HEK293T (cell line): Measurements from ENCODE around the gene OR10T2.
"Not testable (repeated sequence)": the region's sequence is repeated elsewhere in the genome, so short reads cannot be mapped to it uniquely, and the experiment has no call there.

ENCODE experiments used
- CTCF ChIA-PET: fragments of 350-600 bp; formaldehyde crosslinking; extraction: SDS; loops from one replicate; lab custom pipeline; 2021; ENCODE audit warnings: antibody characterized with exemption, inconsistent platforms; lab: Yijun Ruan, JAX
- POLR2A ChIA-PET: fragments of 350-600 bp; formaldehyde crosslinking; extraction: SDS; loops from one replicate; lab custom pipeline; 2020; ENCODE audit warnings: antibody characterized with exemption, inconsistent platforms; lab: Yijun Ruan, JAX
- DNase-seq: peaks from one replicate; pipeline ENCODE4 v3.0.0; 2012; ENCODE audit warnings: mixed read lengths; ENCODE audit errors: extremely low spot score
- ARNT ChIP-seq: fragments of 450-650 bp; IDR thresholded peaks from 2 replicates; pipeline ENCODE4 v1.6.1; 2017; ENCODE audit warnings: mild to moderate bottlenecking
- BHLHE40 ChIP-seq: fragments of 450-650 bp; IDR thresholded peaks from 2 replicates; pipeline ENCODE4 v1.6.1; 2016; ENCODE audit warnings: mild to moderate bottlenecking, moderate library complexity, borderline replicate concordance
- CTBP1 ChIP-seq: fragments of 450-650 bp; IDR thresholded peaks from 2 replicates; pipeline ENCODE4 v1.6.1; 2016; ENCODE audit warnings: borderline replicate concordance
- ELF4 ChIP-seq: fragments of 450-650 bp; IDR thresholded peaks from 2 replicates; pipeline ENCODE4 v1.6.1; 2017; ENCODE audit warnings: antibody characterized with exemption
- FOXA1 ChIP-seq: fragments of 450-650 bp; IDR thresholded peaks from 2 replicates; pipeline ENCODE4 v1.6.1; 2016; ENCODE audit warnings: mild to moderate bottlenecking
- FOXK2 ChIP-seq: fragments of 450-650 bp; IDR thresholded peaks from 2 replicates; pipeline ENCODE4 v1.6.1; 2016; ENCODE audit warnings: mild to moderate bottlenecking
- FOXM1 ChIP-seq: fragments of 450-650 bp; IDR thresholded peaks from 2 replicates; pipeline ENCODE4 v1.6.1; 2017; ENCODE audit warnings: mild to moderate bottlenecking, borderline replicate concordance
- HDGF ChIP-seq: fragments of 450-650 bp; IDR thresholded peaks from 2 replicates; pipeline ENCODE4 v1.6.1; 2017; ENCODE audit warnings: antibody characterized with exemption, borderline replicate concordance
- L3MBTL2 ChIP-seq: fragments of 450-650 bp; conservative IDR thresholded peaks from 2 replicates; pipeline ENCODE4 v1.6.1; 2016; ENCODE audit warnings: mild to moderate bottlenecking
- LEF1 ChIP-seq: fragments of 450-650 bp; IDR thresholded peaks from 2 replicates; pipeline ENCODE4 v1.6.1; 2017; ENCODE audit warnings: mild to moderate bottlenecking, borderline replicate concordance
- NFRKB ChIP-seq: fragments of 450-650 bp; IDR thresholded peaks from 2 replicates; pipeline ENCODE4 v1.6.1; 2016; ENCODE audit warnings: mild to moderate bottlenecking, moderate library complexity
- SP1 ChIP-seq: fragments of 450-650 bp; IDR thresholded peaks from 2 replicates; pipeline ENCODE4 v1.6.1; 2017
- SUZ12 ChIP-seq: fragments of 450-650 bp; IDR thresholded peaks from 2 replicates; pipeline ENCODE4 v1.6.1; 2016; ENCODE audit warnings: mild to moderate bottlenecking
- TARDBP ChIP-seq: fragments of 450-650 bp; IDR thresholded peaks from 2 replicates; pipeline ENCODE4 v1.6.1; 2016
- ZNF384 ChIP-seq: fragments of 450-650 bp; IDR thresholded peaks from 2 replicates; pipeline ENCODE4 v1.6.1; 2016
- TF ChIP-seq, protein P1 (sequence below): fragments of 450-650 bp; IDR thresholded peaks from 2 replicates; pipeline ENCODE4 v1.6.1; 2016

Gene OR10T2, protein sequence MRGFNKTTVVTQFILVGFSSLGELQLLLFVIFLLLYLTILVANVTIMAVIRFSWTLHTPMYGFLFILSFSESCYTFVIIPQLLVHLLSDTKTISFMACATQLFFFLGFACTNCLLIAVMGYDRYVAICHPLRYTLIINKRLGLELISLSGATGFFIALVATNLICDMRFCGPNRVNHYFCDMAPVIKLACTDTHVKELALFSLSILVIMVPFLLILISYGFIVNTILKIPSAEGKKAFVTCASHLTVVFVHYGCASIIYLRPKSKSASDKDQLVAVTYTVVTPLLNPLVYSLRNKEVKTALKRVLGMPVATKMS

DNA sequence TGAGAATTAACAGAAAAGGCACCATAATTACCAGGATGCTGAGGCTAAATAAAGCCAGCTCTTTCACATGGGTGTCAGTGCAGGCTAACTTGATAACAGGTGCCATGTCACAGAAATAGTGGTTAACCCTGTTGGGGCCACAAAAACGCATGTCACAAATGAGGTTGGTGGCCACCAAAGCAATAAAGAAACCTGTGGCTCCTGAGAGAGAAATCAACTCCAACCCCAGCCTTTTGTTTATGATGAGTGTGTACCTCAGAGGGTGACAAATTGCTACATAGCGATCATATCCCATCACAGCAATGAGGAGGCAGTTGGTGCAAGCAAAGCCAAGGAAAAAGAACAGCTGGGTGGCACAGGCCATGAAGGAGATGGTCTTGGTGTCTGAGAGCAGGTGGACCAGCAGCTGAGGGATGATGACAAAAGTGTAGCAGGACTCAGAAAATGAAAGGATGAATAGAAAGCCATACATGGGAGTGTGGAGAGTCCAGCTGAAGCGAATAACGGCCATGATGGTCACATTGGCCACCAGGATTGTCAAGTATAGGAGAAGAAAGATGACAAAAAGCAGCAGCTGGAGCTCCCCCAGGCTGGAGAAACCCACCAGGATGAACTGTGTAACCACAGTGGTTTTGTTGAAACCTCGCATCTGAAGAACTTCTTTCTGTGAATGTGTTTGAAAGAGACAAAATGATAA is at the start of gene OR10T2:
Gene OR10T2, minus strand, starts transcription at position 649 of the 697 bp plus-strand sequence. Its CDS starts 0 bp downstream, at position 649.
- TF ChIP-seq HDGF = no peak
- no peak for TF ChIP-seq CTBP1
- no peak for TF ChIP-seq LEF1
- TF ChIP-seq ELF4 = no peak
- TF ChIP-seq TARDBP = no peak
- no peak for TF ChIP-seq FOXK2
- no peak for TF ChIP-seq FOXA1
- no peak for TF ChIP-seq SP1
- TF ChIP-seq NFRKB = no peak
- no peak for TF ChIP-seq L3MBTL2
- no peak for TF ChIP-seq ARNT
- no peak for TF ChIP-seq SUZ12
- no peak for TF ChIP-seq BHLHE40
- TF ChIP-seq ZNF384 = no peak
- no peak for TF ChIP-seq FOXM1
- DNase-seq = no peak
- ChIA-PET CTCF (no interaction called here), POLR2A (no interaction called here)

DNA sequence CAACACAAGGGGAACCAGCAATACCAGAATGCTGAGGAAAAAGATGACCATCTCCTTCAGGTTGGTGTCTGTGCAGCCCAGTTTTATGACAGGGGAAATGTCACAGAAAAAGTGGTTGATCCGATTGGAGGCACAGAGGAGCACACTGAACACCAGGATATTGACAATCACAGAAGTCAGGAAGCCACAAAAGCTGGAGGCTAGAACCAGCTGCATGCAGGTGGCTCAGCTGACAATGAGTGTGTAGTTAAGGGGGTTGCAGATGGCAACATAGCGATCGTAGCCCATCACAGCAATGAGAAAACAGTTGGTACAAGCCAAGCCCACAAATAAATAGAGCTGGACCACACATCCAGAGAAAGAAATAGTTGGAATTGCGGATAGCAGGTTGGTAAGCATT is 46.1 kb upstream of the OR10T2 start:
- ChIA-PET POLR2A (no interaction called here), CTCF (no interaction called here)
- TF ChIP-seq ZNF384 (no peak), FOXA1 (no peak), TARDBP (no peak), ELF4 (no peak), NFRKB (no peak), BHLHE40 (no peak), FOXK2 (no peak), LEF1 (no peak), ARNT (no peak), CTBP1 (no peak), FOXM1 (no peak)
- TF ChIP-seq, protein P1, sequence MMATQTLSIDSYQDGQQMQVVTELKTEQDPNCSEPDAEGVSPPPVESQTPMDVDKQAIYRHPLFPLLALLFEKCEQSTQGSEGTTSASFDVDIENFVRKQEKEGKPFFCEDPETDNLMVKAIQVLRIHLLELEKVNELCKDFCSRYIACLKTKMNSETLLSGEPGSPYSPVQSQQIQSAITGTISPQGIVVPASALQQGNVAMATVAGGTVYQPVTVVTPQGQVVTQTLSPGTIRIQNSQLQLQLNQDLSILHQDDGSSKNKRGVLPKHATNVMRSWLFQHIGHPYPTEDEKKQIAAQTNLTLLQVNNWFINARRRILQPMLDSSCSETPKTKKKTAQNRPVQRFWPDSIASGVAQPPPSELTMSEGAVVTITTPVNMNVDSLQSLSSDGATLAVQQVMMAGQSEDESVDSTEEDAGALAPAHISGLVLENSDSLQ = no peak
- DNase-seq = no peak

DNA sequence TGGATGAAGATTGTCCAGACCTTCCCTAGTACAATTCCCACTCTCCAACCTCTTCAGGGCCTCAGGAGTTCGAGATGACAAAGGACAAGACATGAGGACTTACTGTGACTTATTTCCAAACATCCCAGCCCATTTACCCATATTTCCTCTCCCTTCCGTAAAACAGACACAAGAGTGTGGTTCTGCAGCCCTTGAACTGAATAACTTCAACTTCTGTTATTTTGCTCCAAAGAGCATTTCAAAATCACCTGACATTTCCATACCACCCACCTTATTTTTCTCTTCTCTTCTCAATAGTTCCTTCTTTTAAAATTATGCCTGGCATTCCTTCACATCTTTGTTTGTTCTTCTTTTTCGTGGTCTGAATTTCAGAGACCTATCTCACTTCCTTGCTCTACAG is 35.5 kb upstream of the OR10T2 start:
- ChIA-PET CTCF (no interaction called here), POLR2A (no interaction called here)
- TF ChIP-seq SP1 = no peak
- TF ChIP-seq FOXM1 = no peak
- TF ChIP-seq SUZ12 = no peak
- no peak for TF ChIP-seq HDGF
- no peak for TF ChIP-seq ZNF384
- TF ChIP-seq ARNT = no peak
- TF ChIP-seq FOXK2 = no peak
- no peak for TF ChIP-seq LEF1
- no peak for TF ChIP-seq L3MBTL2
- TF ChIP-seq ELF4 = no peak
- no peak for TF ChIP-seq FOXA1
- no peak for TF ChIP-seq NFRKB
- TF ChIP-seq, protein P1 = no peak
- no peak for TF ChIP-seq BHLHE40
- no peak for TF ChIP-seq TARDBP
- no peak for TF ChIP-seq CTBP1
- DNase-seq = no peak

DNA sequence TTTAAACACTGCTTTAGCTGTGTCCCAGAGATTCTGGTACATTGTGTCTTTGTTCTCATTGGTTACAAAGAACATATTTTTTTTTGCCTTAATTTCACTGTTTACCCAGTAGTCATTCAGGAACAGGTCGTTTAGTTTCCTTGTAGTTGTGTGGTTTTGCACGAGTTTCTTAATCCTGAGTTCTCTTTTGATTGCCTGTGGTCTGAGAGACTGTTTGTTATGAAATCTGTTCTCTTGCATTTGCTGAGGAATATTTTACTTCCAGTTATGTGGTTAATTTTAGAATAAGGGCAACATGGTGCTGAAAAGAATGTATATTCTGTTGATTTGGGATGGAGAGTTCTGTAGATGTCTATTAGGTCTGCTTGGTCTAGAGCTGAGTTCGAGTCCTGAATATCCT is 30.9 kb upstream of the OR10T2 start:
- CTCF ChIA-PET, POLR2A ChIA-PET, DNase-seq: not testable (repeated sequence)

DNA sequence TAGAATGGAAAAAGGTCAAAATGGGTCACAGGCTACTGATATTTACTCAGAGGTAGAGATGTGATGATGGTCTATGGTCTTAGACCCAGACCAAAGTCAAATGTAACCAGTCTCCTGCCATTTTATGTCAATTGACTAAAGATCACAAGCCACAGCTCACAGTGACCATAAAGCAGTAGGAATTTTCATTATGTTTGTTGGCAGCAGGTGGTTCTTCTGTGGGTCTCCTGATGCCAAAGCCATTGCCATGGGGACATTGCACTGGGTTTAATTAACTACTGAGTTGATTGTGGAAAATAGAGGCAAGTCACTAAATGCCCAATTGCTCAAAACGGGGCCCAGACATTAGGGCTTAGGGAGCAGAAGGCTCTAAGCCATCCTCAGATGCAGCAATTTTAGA is 26.9 kb upstream of the OR10T2 start, which contains the start of gene OR10K2:
Gene OR10K2, minus strand, starts transcription at position 101 of the 400 bp plus-strand sequence. CDS start 5,371 bp downstream, outside the sequence.
- CTCF ChIA-PET = no interaction called here
- POLR2A ChIA-PET = no interaction called here
- TF ChIP-seq FOXA1 (no peak), LEF1 (no peak), ZNF384 (no peak), FOXM1 (no peak), FOXK2 (no peak), NFRKB (no peak), L3MBTL2 (no peak), SP1 (no peak)
- DNase-seq = no peak

DNA sequence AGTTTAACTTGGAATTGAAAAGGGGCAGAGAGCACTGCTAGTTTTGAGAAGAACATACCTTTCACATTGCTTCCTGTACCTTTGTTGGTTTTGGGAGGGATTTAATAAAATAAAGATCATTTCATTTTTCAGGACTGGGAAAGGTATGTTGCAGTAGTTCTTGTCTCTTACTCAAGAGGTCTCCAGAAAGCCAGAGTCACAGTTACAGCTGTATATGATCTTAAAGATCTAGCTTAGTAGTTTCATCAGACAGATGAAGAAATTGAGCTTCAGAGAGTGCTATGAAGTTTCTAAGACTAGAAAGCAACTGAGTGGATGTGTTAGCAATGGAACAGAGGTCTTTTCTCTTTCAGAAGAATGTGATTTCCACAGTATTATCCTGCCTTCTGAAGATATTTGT is 25.8 kb upstream of the OR10T2 start:
- ChIA-PET CTCF (no interaction called here), POLR2A (no interaction called here)
- TF ChIP-seq, protein P1 = no peak
- TF ChIP-seq NFRKB (no peak), TARDBP (no peak), SUZ12 (no peak), HDGF (no peak), L3MBTL2 (no peak), ELF4 (no peak), FOXM1 (no peak)
- no peak for DNase-seq
